Stimulated activated CD4-positive, alpha-beta T cell treated with anti-CD3 and anti-CD28 coated beads, Interleukin-1b, Interleukin-23, amount 100 ng/mL, for 4 hours (primary cell): Measurements from ENCODE around the gene ZBTB47.
A peak's percentile ranks its signal among the peaks of the same experiment; 100 is the strongest.

Experiments used
- DNase-seq, 2 donors: peaks; one replicate each; pipeline ENCODE4 v3.0.0-alpha.2; 2020; ENCODE audit warnings: low read depth in 2 of 2

ZBTB47 gene

GRCh38 chr3:42699511-42699971, 46.0 kb downstream of the ZBTB47 start:
- no peak for DNase-seq

GRCh38 chr3:42700366-42701288, 47.1 kb downstream of the ZBTB47 start:
- DNase-seq: no peak

GRCh38 chr3:42701371-42702065, 48.0 kb downstream of the ZBTB47 start:
- DNase-seq: peak; percentile 28 to 42

DNA sequence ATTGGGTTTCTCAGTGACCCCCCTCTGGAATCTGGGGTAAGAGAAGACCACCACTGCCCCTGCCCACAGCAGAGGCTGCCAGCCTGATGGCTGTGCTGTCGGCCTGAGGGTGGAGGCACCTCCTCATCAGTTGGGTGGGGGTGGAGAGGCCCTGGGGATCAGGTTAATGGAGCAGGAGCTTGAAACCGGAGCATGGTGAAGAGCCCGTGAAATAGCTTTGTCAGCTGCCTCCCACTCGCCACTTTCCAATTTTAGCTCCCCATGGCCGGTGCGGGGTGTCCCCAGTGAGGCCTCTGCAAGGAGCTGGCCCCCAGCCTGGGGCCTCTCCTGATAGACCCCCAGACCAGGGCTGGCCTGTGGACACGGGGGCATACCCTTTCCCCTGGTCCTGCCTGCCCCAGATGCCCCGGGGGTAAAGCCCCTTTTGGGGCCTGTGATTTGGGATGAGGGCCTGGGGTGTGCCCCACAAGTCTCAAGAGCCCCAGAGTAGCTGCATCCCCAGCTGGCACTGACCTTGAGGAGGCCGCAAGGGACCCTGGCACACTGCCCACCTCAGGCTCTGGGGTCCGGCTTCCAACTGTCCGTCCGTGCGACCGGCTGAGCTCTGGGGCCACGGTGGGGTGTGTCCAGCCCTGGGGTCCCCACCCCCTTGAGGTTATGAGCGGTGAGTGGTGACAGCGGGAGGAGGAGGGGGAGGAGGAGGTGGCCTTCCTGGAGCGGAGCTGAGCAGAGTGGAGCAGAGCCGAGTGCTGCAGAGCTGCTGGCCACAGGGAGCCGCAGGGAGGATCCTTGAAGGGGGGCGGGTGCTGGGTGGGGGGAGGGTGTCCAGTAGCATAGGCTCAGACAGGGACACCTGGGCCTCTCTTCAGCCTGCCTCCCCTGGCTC, 48.8 kb downstream of the ZBTB47 start, which contains the start of gene HHATL:
HHATL (minus strand) TSS at position 733 of the 886 bp plus-strand sequence. CDS start 1,972 bp downstream, outside the sequence.
- DNase-seq: no peak

GRCh38 chr3:42702982-42703694, 49.6 kb downstream of the ZBTB47 start:
- DNase-seq: no peak

DNA sequence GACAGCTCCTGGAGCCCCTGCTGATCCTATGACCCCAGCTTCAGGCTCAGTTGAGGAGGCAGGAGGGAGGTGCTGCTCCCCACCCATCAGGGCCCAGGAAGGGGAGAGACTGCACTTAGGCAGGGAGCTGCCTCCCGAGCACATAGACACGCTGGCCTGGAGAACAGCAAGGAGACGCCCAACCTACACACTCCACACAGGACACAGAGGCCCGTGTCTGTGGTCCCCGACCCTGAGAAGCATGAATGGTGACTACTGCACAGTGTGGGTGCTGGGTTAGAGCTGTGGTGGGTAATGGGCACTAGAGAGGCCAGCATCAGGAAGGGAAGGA, 50.2 kb downstream of the ZBTB47 start:
- DNase-seq: no peak

- DNase-seq: no peak
Observed at GRCh38 chr3:42704136-42704841, 50.8 kb downstream of the ZBTB47 start.

- no peak for DNase-seq
Observed at GRCh38 chr3:42705058-42705767, 51.7 kb downstream of the ZBTB47 start.

- DNase-seq: no peak
Observed at GRCh38 chr3:42705962-42706585, 52.6 kb downstream of the ZBTB47 start.

- no peak for DNase-seq
Observed at GRCh38 chr3:42706721-42707619, 53.5 kb downstream of the ZBTB47 start.

- DNase-seq: no peak
Observed at GRCh38 chr3:42707620-42708355, 54.3 kb downstream of the ZBTB47 start.

GRCh38 chr3:42708611-42709151, 55.2 kb downstream of the ZBTB47 start:
- DNase-seq: no peak

GRCh38 chr3:42709621-42710020, 56.1 kb downstream of the ZBTB47 start:
- DNase-seq: no peak

DNA sequence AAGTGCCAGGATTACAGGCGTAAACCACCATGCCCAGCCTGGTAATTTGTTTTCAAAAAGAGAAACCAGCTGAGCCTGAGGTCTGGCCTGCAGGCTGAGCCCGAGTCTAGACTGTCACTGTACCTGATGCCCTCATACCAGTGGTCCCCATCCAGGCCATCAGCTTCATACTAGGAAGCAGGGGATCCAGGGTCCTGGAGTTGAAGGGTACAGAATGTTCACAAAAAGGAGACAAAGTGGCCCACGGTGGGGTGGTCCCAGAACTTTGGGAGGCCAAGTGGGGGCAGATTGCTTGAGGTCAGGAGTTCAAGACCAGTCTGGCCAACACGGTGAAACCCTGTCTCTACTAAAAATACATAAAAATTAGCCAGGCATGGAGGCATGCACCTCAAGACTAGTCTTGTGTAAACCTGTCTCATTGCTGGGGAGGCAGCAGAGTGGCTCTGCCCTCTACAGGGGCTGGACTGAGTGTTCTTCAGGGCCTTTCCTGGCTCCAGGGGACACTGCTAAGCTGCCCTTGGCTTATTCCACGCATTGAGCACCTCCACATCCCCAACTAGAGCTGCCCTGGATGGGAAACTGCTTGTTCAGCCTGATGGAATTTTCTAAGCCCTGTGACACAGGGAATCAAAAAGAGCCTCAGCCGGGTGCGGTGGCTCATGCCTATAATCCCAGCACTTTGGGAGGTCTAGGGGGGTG, 57.0 kb downstream of the ZBTB47 start:
- no peak for DNase-seq

DNA sequence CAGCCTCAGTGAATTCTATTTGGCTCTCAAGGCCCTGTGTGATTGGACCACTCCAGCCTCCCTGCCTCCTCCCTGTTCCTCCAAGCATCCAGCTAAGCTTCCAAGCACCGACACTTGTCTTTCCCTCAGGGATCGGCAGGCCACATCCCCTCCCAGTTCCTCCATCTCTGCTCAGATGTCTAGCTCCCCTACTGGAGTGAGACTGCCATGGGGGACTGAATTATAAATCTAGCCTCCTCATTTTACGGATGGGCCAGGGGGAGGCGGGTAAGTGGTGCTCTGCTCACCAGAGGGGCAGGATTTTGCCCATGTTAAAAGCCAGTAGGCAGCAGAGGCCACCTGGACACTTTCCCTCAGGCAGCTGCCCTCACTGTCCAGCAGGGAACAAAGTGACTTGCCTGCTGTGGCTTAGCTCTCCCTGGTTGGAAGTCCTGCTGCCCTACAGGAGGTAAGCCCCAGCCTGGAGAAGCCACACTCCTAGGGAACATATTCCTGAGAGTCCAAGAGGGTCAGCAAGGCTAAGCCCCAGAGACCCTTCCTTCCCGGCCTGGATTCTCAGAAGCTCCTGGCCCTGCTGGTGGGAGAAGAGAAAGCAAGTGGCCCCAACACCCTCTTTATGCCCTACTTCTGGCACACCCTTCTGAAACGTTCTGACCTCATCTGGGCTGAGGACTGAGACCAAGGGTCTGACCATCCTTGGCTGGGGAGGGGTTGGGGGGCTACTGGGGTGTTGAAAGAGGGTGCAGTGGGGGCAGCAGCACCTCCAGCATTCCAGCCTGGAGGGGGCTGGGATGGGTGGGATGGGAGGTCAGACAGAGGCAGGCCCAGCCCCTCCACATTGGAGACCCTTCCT, 58.2 kb downstream of the ZBTB47 start:
- DNase-seq: no peak

DNA sequence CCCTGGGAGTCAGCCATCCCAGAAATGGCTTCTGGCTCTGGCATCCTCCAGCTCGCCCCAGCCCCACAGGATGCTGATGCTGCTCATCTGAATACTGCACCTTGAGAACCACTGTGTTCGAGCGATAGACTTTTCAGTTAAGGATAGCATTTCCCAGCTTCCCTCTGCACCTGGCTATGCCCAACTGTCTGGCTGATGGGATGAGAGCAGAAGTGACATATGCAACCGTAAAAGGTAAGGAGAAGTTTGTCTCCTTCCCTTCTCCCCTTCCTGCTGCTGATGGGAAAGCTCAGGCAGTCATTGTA, 58.8 kb downstream of the ZBTB47 start:
- no peak for DNase-seq
